Osteocyte (in vitro differentiated cells): ENCODE measurements around the gene OSBPL10. TPM values are rescaled to one million over a fixed set of nuclear protein-coding genes. Genes with fewer than 3 reads are reported as not detected.

ENCODE experiments used
- DNase-seq: peaks from one replicate; pipeline ENCODE4 v3.0.0; 2021; ENCODE audit warnings: mixed read lengths; ENCODE audit not compliant: unreplicated experiment; ENCODE audit errors: extremely low spot score
- H3K27ac Mint-ChIP-seq: one replicate; pipeline ENCODE4 v1.8.0; 2021; ENCODE audit warnings: mild to moderate bottlenecking, mixed read lengths; ENCODE audit not compliant: unreplicated experiment
- H3K27me3 Mint-ChIP-seq: one replicate; pipeline ENCODE4 v1.8.0; 2021; ENCODE audit warnings: mixed read lengths; ENCODE audit not compliant: unreplicated experiment
- H3K36me3 Mint-ChIP-seq: one replicate; pipeline ENCODE4 v1.8.0; 2021; ENCODE audit warnings: mixed read lengths; ENCODE audit not compliant: unreplicated experiment
- H3K4me1 Mint-ChIP-seq: one replicate; pipeline ENCODE4 v1.8.0; 2021; ENCODE audit warnings: mixed read lengths; ENCODE audit not compliant: unreplicated experiment
- H3K4me3 Mint-ChIP-seq: one replicate; pipeline ENCODE4 v1.8.0; 2021; ENCODE audit warnings: mild to moderate bottlenecking, moderate library complexity, mixed read lengths; ENCODE audit not compliant: unreplicated experiment
- H3K9me3 Mint-ChIP-seq: one replicate; pipeline ENCODE4 v1.8.0; 2021; ENCODE audit warnings: mixed read lengths; ENCODE audit not compliant: unreplicated experiment
- CTCF ChIP-seq: fragments of 200-600 bp; sonication (generic); IDR thresholded peaks from 2 replicates; pipeline ENCODE4 v1.5.0; 2021; ENCODE audit warnings: antibody characterized with exemption, mild to moderate bottlenecking, moderate library complexity
- total RNA-seq: library from RNA; stranded (reverse); gene quantifications from 2 replicates; pipeline ENCODE4 v1.2.1, GENCODE V29; 2021

OSBPL10 gene
- total RNA-seq, 1 donor from 2014 or later, result 21.7 TPM

DNA sequence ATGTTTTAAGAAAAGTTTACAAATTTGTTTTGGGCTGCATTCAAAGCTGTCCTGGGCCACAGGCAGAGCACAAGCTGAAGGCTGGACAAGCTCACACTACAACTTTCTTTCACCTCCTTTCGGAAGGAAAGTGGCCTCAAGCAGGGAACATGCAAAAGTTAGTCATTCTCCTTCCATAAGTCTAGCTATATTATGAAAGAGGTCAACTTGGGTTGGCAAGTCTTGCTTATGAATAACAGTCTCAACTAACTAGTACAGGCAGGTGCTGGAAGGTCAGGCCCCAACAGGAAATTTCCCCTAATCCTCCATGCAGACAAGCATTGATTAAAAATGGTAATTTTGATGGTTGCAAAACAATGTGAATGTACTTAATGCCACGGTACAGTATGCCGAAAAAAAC, 69.4 kb downstream of the OSBPL10 start:
- no peak for TF ChIP-seq CTCF
- no peak overlapping the region for H3K27ac Mint-ChIP-seq
- no peaks in the 10 kb centered on the region for H3K9me3 Mint-ChIP-seq
- H3K27me3 Mint-ChIP-seq, result no peaks in the 10 kb centered on the region
- peaks cover 16% of the 10 kb centered on the region for H3K4me1 Mint-ChIP-seq
- H3K4me3 Mint-ChIP-seq, result no peak overlapping the region
- no peak for DNase-seq
- H3K36me3 Mint-ChIP-seq, result no peaks in the 10 kb centered on the region

- Mint-ChIP-seq H3K9me3 (no peaks in the 10 kb centered on the region), H3K27me3 (no peaks in the 10 kb centered on the region), H3K36me3 (no peaks in the 10 kb centered on the region), H3K4me3 (no peak overlapping the region), H3K27ac (no peak overlapping the region), H3K4me1 (peaks cover 19% of the 10 kb centered on the region)
- TF ChIP-seq CTCF, result no peak
- no peak for DNase-seq
These were observed 69.9 kb downstream of the OSBPL10 start for GRCh38 chr3:31911124-31911523.

GRCh38 chr3:31909455-31909854, 71.6 kb downstream of the OSBPL10 start:
- Mint-ChIP-seq H3K4me1 (peaks cover 34% of the 10 kb centered on the region), H3K4me3 (no peak overlapping the region), H3K36me3 (no peaks in the 10 kb centered on the region), H3K27ac (no peak overlapping the region), H3K27me3 (no peaks in the 10 kb centered on the region), H3K9me3 (no peaks in the 10 kb centered on the region)
- DNase-seq, result no peak
- no peak for TF ChIP-seq CTCF

- peak; percentile 29 for TF ChIP-seq CTCF
- no peaks in the 10 kb centered on the region for H3K9me3 Mint-ChIP-seq
- H3K4me3 Mint-ChIP-seq, result no peak overlapping the region
- H3K36me3 Mint-ChIP-seq, result no peaks in the 10 kb centered on the region
- H3K4me1 Mint-ChIP-seq, result peaks cover 40% of the 10 kb centered on the region
- H3K27ac Mint-ChIP-seq, result no peak overlapping the region
- DNase-seq, result no peak
- no peaks in the 10 kb centered on the region for H3K27me3 Mint-ChIP-seq
These were observed 72.5 kb downstream of the OSBPL10 start for GRCh38 chr3:31908391-31909097.

DNA sequence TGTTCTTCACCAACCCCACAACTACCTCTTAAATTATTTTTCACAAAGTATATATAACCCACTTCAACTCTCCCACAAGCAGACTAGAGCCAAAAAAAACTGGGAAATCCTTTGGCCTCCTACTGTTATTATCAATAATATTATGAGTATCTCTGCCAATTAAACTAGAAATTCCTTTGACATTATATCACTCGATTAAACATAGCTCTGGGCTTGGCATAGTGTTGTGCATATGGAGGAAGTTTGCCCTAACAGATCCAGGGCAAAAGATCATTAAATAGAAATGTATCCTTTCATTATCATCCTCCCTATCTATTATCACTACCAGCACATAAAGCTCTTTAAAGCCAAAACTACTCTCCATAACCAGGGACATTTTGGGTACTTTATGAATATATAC, 74.9 kb downstream of the OSBPL10 start:
- no peak for TF ChIP-seq CTCF
- Mint-ChIP-seq H3K36me3 (no peaks in the 10 kb centered on the region), H3K27ac (no peak overlapping the region), H3K27me3 (no peaks in the 10 kb centered on the region), H3K4me3 (no peak overlapping the region), H3K4me1 (peaks cover 37% of the 10 kb centered on the region), H3K9me3 (no peaks in the 10 kb centered on the region)
- DNase-seq, result no peak
